SU-DHL-6 (cell line): ENCODE measurements around the gene ALKBH4.

ENCODE experiments used
- EZH2phosphoT487 ChIP-seq: fragments of 200-600 bp; sonication (generic), shearing (Covaris generic); conservative IDR thresholded peaks from 2 replicates; pipeline ENCODE4 v1.6.1; 2018; ENCODE audit warnings: mild to moderate bottlenecking, antibody characterized with exemption, low read length, moderate library complexity, mixed read lengths
- TF ChIP-seq, protein P1 (sequence below): fragments of 200-600 bp; sonication (generic); IDR thresholded peaks from one replicate; pipeline ENCODE4 v1.5.1; 2017; ENCODE audit warnings: antibody characterized with exemption, mild to moderate bottlenecking, low read length, moderate library complexity; ENCODE audit not compliant: insufficient read depth, poor library complexity, severe bottlenecking

DNA sequence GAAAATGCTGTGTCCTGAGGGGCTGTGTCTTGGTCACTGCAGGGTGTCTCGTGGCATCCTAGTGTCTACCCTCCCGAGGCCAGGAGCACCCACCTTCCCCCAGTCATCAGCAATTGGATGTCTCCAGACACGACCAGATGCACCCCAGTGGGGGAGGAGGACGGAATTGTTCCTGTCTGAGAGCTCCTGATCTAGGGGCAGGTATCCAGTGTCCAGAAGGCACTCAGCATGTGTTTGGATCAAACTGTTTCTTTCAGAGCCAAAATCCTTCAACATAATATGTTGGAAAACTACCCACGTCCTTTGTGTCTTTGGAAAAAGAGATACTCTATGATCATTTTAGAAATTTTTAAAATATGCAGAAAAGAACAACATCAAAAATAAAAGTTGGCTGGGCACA, 51.6 kb downstream of the ALKBH4 start:
- TF ChIP-seq, protein P1, sequence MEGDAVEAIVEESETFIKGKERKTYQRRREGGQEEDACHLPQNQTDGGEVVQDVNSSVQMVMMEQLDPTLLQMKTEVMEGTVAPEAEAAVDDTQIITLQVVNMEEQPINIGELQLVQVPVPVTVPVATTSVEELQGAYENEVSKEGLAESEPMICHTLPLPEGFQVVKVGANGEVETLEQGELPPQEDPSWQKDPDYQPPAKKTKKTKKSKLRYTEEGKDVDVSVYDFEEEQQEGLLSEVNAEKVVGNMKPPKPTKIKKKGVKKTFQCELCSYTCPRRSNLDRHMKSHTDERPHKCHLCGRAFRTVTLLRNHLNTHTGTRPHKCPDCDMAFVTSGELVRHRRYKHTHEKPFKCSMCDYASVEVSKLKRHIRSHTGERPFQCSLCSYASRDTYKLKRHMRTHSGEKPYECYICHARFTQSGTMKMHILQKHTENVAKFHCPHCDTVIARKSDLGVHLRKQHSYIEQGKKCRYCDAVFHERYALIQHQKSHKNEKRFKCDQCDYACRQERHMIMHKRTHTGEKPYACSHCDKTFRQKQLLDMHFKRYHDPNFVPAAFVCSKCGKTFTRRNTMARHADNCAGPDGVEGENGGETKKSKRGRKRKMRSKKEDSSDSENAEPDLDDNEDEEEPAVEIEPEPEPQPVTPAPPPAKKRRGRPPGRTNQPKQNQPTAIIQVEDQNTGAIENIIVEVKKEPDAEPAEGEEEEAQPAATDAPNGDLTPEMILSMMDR = no peak
- TF ChIP-seq EZH2phosphoT487 = no peak
